Tibial nerve (tissue), 3 donors: ENCODE data around the gene SIT1.

Experiments
- CTCF ChIP-seq, 5 experiments: fragments of 200-600 bp in 3 of 5; fragments of 450-650 bp in 2 of 5; sonication (generic) in 3 of 5; IDR thresholded peaks; one replicate each; pipeline ENCODE4 v1.5.1; 2016 to 2019; ENCODE audit warnings: antibody characterized with exemption in 5 of 5, mild to moderate bottlenecking in 3 of 5, moderate library complexity in 2 of 5
- POLR2A ChIP-seq, 2 donors: fragments of 450-650 bp; IDR thresholded peaks; one replicate each; pipeline ENCODE4 v1.6.1; 2017; ENCODE audit warnings: antibody characterized with exemption in 2 of 2, mild to moderate bottlenecking in 2 of 2, moderate library complexity in 2 of 2

DNA sequence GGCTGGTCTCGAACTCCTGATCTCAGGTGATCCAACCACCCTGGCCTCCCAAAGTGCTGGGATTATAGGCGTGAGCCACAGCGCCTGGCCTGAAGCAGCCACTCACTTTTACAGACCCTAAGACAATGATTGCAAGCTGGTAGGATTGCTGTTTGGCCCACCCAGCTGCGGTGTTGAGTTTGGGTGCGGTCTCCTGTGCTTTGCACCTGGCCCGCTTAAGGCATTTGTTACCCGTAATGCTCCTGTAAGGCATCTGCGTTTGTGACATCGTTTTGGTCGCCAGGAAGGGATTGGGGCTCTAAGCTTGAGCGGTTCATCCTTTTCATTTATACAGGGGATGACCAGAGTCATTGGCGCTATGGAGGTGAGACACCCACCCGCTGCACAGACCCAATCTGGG, 24.5 kb upstream of the SIT1 start:
- no peak for TF ChIP-seq CTCF (IDR thresholded peaks at IDR 0.05)
- no peak for TF ChIP-seq POLR2A (IDR thresholded peaks at IDR 0.05)
